ENCODE data around the gene PTGDR2.
A peak's percentile ranks its signal among the peaks of the same experiment; 100 is the strongest.

The PTGDR2 gene

DNA sequence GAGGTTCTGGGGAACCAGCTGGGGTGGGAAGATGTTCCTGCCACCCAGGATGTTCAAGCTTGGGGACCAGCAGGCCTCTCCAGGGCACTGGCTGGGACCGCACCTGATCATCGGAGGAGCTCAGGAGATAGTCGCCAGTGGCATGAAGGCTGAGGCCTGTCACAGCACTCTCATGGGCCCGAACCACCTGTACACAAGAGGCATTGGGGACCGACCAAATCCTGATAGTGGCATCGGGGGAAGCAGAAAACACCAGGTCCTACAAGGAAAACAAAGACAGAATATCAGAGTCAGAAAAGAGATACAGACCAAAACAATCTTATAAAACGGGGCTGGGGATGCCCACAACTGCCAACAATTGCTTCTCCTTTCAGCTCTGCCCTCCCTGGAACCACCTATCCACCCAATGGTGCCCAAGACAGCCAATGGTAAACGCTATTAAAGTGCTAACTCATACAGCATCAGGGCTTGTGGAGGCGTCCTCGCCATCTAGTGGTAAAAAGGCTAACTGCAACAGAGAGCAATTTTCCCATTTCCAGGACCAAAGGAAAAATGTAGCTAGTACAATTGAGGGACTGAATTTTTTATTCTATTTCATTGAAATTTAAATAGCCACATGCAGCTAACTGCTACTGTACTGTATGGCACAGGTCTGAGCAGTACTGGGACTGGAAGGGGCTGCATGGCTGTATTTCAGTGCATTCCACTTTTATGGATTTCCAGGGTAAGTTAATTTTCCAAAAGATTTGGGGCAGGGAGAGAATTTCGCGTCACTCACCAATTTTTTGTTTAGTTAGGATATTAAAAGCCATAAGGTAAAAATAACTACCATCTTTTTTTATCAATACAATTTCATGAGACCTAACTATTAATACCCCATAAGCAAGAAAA lies 43.5 kb upstream of the PTGDR2 start:
- Mint-ChIP-seq H3K36me3 (ENCODE audit: low read depth) (peaks cover 87% of the 10 kb centered on the region), H3K4me1 (peaks cover 8% of the 10 kb centered on the region), H3K27me3 (ENCODE audit: low read depth, poor library complexity) (no peaks in the 10 kb centered on the region), H3K4me3 (no peak overlapping the region), H3K27ac (no peak overlapping the region), H3K9me3 (no peaks in the 10 kb centered on the region)
- DNase-seq: peak; percentile 48
- TF ChIP-seq, protein P1, sequence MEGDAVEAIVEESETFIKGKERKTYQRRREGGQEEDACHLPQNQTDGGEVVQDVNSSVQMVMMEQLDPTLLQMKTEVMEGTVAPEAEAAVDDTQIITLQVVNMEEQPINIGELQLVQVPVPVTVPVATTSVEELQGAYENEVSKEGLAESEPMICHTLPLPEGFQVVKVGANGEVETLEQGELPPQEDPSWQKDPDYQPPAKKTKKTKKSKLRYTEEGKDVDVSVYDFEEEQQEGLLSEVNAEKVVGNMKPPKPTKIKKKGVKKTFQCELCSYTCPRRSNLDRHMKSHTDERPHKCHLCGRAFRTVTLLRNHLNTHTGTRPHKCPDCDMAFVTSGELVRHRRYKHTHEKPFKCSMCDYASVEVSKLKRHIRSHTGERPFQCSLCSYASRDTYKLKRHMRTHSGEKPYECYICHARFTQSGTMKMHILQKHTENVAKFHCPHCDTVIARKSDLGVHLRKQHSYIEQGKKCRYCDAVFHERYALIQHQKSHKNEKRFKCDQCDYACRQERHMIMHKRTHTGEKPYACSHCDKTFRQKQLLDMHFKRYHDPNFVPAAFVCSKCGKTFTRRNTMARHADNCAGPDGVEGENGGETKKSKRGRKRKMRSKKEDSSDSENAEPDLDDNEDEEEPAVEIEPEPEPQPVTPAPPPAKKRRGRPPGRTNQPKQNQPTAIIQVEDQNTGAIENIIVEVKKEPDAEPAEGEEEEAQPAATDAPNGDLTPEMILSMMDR (IDR thresholded peaks at IDR 0.05): peak; percentile 94

- Mint-ChIP-seq H3K36me3 (ENCODE audit: low read depth) (peaks cover 86% of the 10 kb centered on the region), H3K27me3 (ENCODE audit: low read depth, poor library complexity) (no peaks in the 10 kb centered on the region), H3K27ac (no peak overlapping the region), H3K9me3 (no peaks in the 10 kb centered on the region), H3K4me1 (peaks cover 6% of the 10 kb centered on the region), H3K4me3 (no peak overlapping the region)
- TF ChIP-seq, protein P1 (IDR thresholded peaks at IDR 0.05): no peak
- no peak for DNase-seq
Measured at GRCh38 chr11:60897496-60897895, 41.7 kb upstream of the PTGDR2 start.

- Mint-ChIP-seq H3K9me3 (no peaks in the 10 kb centered on the region), H3K27me3 (ENCODE audit: low read depth, poor library complexity) (no peaks in the 10 kb centered on the region), H3K27ac (peak overlapping the region; percentile 42), H3K36me3 (ENCODE audit: low read depth) (peaks cover 76% of the 10 kb centered on the region), H3K4me3 (no peak overlapping the region), H3K4me1 (peaks cover 11% of the 10 kb centered on the region)
- no peak for DNase-seq
- TF ChIP-seq, protein P1 (IDR thresholded peaks at IDR 0.05): no peak
Measured at GRCh38 chr11:60895687-60896086, 39.9 kb upstream of the PTGDR2 start.

DNA sequence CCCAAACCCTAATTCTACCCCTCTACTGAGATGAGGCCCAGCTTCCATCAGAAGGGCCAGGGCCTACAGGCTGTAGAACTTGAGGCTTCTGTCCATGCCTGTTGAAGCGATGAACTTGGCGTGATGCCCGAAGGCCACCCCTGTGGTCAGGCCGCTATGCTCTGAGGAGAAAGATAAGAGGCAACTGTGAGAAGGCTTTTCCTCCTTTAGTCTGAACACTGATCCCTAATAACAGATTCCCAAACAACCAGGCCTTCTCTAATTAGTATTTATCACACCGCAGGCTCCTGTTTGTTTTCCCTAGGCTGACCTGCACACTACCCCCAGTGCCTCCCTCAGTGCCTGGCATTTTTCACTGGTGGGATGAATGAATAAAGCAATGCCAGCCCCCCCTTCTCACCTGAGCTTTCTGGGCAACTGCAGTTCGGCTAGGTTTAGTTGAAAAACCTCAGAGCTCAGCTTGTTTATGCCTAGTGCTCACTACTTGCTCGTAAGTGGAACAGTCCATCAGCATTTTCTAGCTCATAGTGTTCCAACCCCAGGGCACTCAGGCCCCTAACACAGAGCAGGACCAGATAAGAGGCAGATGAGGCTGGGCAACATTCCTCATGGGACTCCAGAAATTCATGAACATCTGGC lies 35.5 kb upstream of the PTGDR2 start:
- no peak overlapping the region for H3K4me3 Mint-ChIP-seq
- H3K4me1 Mint-ChIP-seq: peaks cover 18% of the 10 kb centered on the region
- peaks cover 52% of the 10 kb centered on the region for H3K36me3 Mint-ChIP-seq (ENCODE audit: low read depth)
- TF ChIP-seq, protein P1 (IDR thresholded peaks at IDR 0.05): no peak
- H3K27me3 Mint-ChIP-seq (ENCODE audit: low read depth, poor library complexity): peaks cover 2% of the 10 kb centered on the region
- peaks cover 2% of the 10 kb centered on the region for H3K9me3 Mint-ChIP-seq
- no peak for DNase-seq
- H3K27ac Mint-ChIP-seq: peak overlapping the region; percentile 61

DNA sequence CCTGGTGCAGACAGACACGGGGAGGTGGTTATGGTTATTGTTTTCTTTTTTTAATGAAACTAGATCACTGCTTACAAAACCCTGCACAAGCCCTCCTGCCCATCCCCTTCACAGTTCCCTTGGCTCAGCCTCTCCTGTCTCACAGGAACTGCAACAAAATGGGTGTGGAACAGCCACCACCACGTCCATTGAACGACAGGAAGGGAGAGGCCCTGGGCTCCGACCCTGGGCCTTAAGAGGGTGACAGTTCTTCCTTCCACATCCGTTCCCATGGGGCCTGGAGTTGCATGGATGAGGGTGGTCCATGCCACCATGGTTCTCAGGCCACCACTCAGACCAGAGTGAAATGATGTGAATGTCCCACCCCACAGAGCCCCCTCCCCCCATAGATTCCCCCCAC lies 34.9 kb upstream of the PTGDR2 start:
- Mint-ChIP-seq H3K36me3 (ENCODE audit: low read depth) (peaks cover 52% of the 10 kb centered on the region), H3K9me3 (peaks cover 5% of the 10 kb centered on the region), H3K27me3 (ENCODE audit: low read depth, poor library complexity) (peaks cover 2% of the 10 kb centered on the region), H3K27ac (no peak overlapping the region), H3K4me3 (no peak overlapping the region), H3K4me1 (peaks cover 18% of the 10 kb centered on the region)
- TF ChIP-seq, protein P1 (IDR thresholded peaks at IDR 0.05): no peak
- DNase-seq: no peak

Measured in nephron progenitor cell (in vitro differentiated cells).